VCaP (cell line): ENCODE data around the gene NAA16.

Experiments
- H3K27ac ChIP-seq: fragments of 450-650 bp; 2 replicates; pipeline ENCODE4 v1.5.1; 2017
- CTCF ChIP-seq: fragments of 450-650 bp; conservative IDR thresholded peaks from 2 replicates; pipeline ENCODE4 v1.5.1; 2017; ENCODE audit warnings: mild to moderate bottlenecking, moderate library complexity

Gene NAA16

GRCh38 chr13:41411060-41411459 lies 100.0 kb downstream of the NAA16 start:
- TF ChIP-seq CTCF, result no peak
- no peak overlapping the region for H3K27ac ChIP-seq

- TF ChIP-seq CTCF, result peak; percentile 59
- H3K27ac ChIP-seq, result no peak overlapping the region
These were observed 100.5 kb downstream of the NAA16 start for GRCh38 chr13:41411522-41411921.

GRCh38 chr13:41413872-41414271 lies 102.8 kb downstream of the NAA16 start:
- no peak for TF ChIP-seq CTCF

GRCh38 chr13:41416276-41416675 lies 105.2 kb downstream of the NAA16 start:
- no peak overlapping the region for H3K27ac ChIP-seq
- no peak for TF ChIP-seq CTCF

More at GRCh38 chr13:41413872-41414271, 102.8 kb downstream of the NAA16 start:
- H3K27ac ChIP-seq, result no peak overlapping the region

GRCh38 chr13:41418027-41418426 lies 107.0 kb downstream of the NAA16 start:
- no peak for TF ChIP-seq CTCF
- peak overlapping the region; percentile 12; the same call in 1 of the 2 replicates for H3K27ac ChIP-seq

GRCh38 chr13:41418731-41419130 lies 107.7 kb downstream of the NAA16 start:
- no peak for TF ChIP-seq CTCF

GRCh38 chr13:41419206-41419605 lies 108.1 kb downstream of the NAA16 start:
- TF ChIP-seq CTCF, result no peak
- H3K27ac ChIP-seq, result no peak overlapping the region

More at GRCh38 chr13:41418731-41419130, 107.7 kb downstream of the NAA16 start:
- peak overlapping the region; percentile 12; the same call in 1 of the 2 replicates for H3K27ac ChIP-seq
